Skin epidermis (tissue), 12 donors: ENCODE measurements around the gene MCAT.

Experiments used
- H3K27ac ChIP-seq, 21 experiments: fragments of 200-600 bp; sonication (generic) in 11 of 21; one replicate each; pipeline ENCODE4 v1.5.0; 2020; ENCODE audit warnings: mild to moderate bottlenecking in 3 of 21, inconsistent platforms in 2 of 21, moderate library complexity in 2 of 21
- H3K4me3 ChIP-seq, 7 experiments: fragments of 200-600 bp; sonication (generic) in 2 of 7; one replicate each; pipeline ENCODE4 v1.5.0; 2020; ENCODE audit warnings: inconsistent platforms in 2 of 7, mild to moderate bottlenecking in 2 of 7, moderate library complexity in 1 of 7

The MCAT gene

DNA sequence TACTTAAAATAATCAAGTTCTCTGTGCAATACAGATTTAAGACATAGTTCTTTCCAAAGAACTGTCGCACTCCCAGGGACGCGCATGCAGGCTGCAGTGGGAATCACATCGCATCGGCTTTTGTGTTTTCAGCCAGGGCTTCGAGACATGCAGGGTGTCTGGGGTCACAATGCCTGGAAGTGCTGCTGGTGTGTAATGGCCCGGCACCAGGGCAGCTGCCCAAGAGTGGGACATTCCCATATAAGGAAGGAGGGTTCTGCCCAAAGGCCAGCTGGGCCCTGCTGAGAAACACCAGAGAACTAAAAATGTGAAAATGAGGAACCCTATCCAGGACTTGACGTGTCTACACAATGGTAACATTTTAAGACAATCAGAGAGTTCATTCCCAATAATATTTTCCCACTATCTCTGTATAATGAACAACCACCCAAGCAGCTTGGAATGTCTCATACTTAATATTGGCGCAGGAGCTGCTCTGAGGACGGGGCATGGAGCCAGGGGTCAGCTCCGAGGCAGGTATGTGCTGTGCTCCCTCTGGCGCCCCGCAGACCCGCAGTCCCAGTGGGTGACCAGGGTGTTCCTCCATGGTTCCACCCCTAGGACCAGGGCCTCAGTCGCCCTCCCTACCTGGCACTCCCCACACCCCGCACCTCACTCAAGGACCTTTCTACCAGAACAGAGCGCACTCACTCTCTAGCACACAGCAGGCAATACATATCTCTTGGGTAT, 11.3 kb downstream of the MCAT start:
- H3K27ac ChIP-seq, result no peak overlapping the region
- no peak overlapping the region for H3K4me3 ChIP-seq

- Histone ChIP-seq H3K27ac (no peak overlapping the region), H3K4me3 (no peak overlapping the region)
Measured at GRCh38 chr22:43129426-43130425, 13.5 kb downstream of the MCAT start.

GRCh38 chr22:43128928-43129424, 14.2 kb downstream of the MCAT start:
- H3K27ac ChIP-seq, result no peak overlapping the region

DNA sequence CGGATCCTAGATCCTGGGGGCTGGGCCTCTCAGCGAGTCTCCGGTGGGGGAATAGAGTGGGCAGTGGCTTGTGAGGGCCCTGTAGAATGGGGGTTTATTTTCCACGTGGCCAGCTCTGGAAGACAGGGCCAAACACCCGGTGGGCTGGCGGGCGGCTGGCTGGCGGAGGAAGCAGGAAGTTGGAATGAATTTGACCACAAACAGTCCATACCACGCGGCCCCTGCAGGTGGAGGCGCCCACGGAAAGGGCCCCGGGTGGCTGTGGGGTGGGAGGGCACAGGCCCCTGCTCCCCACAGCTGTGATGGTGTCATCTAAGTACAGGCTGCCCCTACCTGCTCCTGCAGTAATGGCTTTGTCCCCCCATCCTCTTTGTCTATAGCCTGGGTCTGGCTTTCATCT, 15.1 kb downstream of the MCAT start:
- H3K27ac ChIP-seq, result peak overlapping the region in 1 of 21 experiments; percentile 8
- no peak overlapping the region for H3K4me3 ChIP-seq

More at GRCh38 chr22:43128928-43129424, 14.2 kb downstream of the MCAT start:
- H3K4me3 ChIP-seq, result no peak overlapping the region

GRCh38 chr22:43127166-43127908, 15.9 kb downstream of the MCAT start:
- no peak overlapping the region for H3K4me3 ChIP-seq

GRCh38 chr22:43126501-43127165, 16.6 kb downstream of the MCAT start:
- H3K27ac ChIP-seq, result peak overlapping the region in 2 of 21 experiments; percentile 3 to 48

More at GRCh38 chr22:43127166-43127908, 15.9 kb downstream of the MCAT start:
- peak overlapping the region in 3 of 21 experiments; percentile 3 to 48 (median 8) for H3K27ac ChIP-seq

DNA sequence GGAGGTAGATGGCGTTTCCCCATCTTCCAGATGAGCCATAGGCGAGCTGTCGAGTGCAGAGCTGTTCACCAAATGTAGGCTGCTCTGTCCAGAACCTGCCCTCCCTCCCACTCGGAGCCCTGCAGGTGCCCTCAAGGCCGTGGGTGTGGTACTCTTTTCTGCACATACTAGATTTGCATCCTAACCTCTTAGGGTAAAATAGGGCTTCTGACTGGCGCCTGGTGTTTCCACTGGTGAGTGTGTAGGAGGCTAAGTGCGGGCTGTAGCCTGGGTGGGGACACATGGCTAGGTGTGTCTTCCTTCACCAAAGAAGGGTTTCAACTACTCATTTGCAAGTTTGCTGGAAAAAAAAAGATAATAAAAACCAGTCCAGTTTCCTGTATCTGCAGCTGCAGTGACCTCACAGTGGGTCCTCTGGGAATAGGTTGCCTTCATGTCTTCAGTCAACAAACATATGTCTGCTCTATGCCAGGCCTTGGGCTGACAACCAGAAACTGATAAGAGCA, 24.2 kb downstream of the MCAT start:
- H3K4me3 ChIP-seq, result no peak overlapping the region
- no peak overlapping the region for H3K27ac ChIP-seq

More at GRCh38 chr22:43126501-43127165, 16.6 kb downstream of the MCAT start:
- no peak overlapping the region for H3K4me3 ChIP-seq

GRCh38 chr22:43118024-43118849, 25.0 kb downstream of the MCAT start:
- H3K27ac ChIP-seq, result no peak overlapping the region
- H3K4me3 ChIP-seq, result no peak overlapping the region

DNA sequence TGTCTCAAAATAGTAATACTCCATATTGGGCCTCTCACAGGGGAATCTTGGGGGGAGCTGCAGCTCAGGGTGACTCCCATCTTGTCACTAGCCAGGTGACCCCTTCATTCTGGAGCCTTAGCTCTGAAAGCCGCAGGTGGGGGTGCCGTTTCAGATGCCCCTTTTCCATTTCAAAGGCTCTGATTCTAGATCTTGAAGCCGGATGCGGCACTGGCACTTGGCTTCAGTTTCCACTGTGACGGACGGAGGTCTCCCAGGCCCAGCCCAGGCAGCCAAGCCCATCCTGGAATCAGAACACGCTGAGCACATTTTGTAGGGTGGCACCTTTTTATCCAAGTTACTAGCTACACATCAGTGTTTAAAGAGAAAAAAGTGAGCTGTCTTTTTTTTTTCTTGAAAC, 26.3 kb downstream of the MCAT start:
- no peak overlapping the region for H3K4me3 ChIP-seq
- no peak overlapping the region for H3K27ac ChIP-seq

DNA sequence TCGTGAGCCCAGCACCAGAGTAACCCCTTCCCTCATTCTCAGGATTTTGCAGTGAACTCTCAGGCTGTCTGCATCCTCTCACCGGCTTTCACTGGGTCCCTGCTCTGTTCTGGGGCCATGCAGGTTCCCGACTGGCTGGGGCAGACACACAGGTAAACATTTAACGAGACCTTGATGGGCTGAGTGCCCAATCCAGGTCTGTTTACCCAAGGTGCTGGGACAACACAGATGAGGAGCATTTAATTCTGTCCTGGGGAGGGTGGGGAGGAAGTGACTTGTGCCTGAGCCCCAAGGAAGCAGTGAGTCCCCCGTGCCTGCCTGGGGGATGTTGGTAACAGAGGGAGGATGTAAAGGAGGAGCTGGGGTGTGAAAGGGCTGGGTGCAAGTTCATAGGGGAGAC, 28.2 kb downstream of the MCAT start:
- no peak overlapping the region for H3K27ac ChIP-seq
- H3K4me3 ChIP-seq, result no peak overlapping the region

DNA sequence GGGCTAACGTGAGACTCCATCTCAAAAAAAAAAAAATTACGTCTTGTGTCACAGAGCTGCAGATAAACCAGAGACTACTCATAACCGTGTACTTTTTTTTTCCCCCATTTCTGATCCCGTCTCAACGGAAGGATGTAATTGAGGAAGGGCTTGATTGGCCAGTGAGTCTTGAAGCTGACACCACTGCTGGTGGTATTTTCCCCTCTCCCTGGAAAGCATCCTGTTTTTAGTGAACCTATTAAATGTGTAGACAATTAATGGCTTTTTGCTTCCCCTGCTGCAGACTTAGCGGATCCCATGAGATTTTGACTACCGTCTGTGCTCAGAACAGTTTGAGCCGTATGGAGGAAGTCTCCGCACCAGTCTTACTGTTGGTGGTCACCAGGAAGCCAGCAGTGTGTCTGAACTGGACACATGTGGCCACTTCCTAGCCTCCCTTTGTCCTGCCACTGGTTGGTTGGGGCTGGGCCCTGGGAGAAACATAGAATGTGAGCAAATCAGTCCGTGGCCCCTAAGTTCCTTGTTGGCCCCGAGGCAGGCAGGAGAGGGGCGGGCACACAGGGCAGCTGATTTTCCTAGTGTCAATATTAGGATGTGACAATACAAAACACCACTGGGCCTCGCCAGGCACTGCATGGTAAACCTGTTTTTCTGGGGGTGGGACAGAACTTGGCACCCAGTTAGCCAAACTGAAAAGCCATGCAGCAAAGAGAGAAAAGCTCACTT, 29.5 kb downstream of the MCAT start:
- Histone ChIP-seq H3K4me3 (no peak overlapping the region), H3K27ac (no peak overlapping the region)

DNA sequence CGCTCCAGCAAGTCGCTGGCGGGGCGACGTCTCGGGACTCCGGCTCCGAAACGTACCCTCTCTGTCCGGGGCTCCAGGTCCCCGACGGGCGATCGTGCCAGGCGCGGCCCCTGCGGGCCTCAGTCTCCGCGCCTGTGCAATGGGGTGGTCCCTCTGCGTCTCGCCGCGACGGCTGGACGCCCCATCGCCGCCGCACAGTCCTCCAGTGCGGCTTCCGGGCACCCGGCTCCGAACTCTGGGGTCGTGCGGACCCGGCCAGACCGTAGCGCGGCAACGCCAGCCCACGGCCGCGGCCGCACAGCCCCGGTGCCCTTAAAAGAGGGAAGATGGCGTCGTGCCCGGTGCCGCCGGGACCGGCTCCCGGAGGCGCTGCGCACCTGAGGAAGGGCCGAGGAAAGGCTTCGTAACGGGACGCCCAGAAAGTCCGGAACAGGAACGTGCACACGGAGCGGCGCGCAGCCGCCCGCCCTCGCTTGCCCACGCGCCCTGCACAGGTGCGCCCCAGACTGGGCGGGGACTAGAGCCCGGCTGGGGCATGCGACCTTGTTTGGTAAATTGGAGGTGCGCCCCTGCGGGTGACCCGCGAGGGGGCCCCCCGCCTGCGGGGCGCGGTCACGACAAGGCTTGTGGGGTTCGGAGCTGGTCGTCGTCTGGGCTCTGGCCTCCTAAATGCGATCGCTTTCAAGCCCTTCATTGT, 32.1 kb downstream of the MCAT start:
- peak overlapping the region in 11 of 21 experiments; percentile 13 to 77 (median 28) for H3K27ac ChIP-seq
- H3K4me3 ChIP-seq, result peak overlapping the region; percentile 36 to 74 (median 56)

GRCh38 chr22:43110444-43110926, 32.7 kb downstream of the MCAT start, which contains the start of gene BIK:
Gene BIK (plus strand): TSS chr22:43110750. CDS start chr22:43124023, 13,273 bp downstream.
- peak within 1 kb of the TSS in 11 of 21 experiments; percentile 13 to 77 (median 28) for H3K27ac ChIP-seq
- peak within 1 kb of the TSS; percentile 36 to 74 (median 56) for H3K4me3 ChIP-seq

DNA sequence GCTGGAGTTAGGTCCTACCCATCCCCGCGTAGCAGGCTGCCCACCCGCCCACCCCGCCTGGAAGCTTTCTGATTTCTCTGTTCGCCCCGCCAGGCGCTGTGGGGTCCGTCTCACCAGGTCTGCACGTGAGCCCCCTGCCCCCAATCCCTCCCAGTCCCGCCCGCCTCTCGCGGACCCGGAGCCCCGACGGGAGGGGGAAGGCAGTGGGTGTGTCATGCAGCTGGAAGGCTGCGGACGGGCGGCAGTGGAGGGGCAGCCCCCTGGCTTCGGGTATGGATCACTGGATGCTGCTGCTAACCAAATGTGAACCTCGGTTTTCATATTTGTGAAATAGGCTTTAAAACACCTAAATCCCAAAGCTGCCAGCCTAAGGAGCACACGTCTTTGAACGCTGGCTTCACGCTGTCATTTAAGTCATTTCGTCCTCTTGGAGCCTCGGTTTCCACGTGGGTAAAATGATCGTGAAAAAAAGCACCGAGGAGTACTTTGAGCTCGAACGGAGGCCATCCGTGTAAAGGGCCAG, 33.2 kb downstream of the MCAT start:
- Histone ChIP-seq H3K27ac (peak overlapping the region in 1 of 21 experiments; percentile 77), H3K4me3 (peak overlapping the region; percentile 36 to 74 (median 56))

GRCh38 chr22:43109511-43109910, 33.7 kb downstream of the MCAT start:
- Histone ChIP-seq H3K27ac (no peak overlapping the region), H3K4me3 (no peak overlapping the region)

- H3K4me3 ChIP-seq, result no peak overlapping the region
- no peak overlapping the region for H3K27ac ChIP-seq
Measured at GRCh38 chr22:43106302-43106701, 36.9 kb downstream of the MCAT start.
